ENCODE results near the gene LSAMP.

DNA sequence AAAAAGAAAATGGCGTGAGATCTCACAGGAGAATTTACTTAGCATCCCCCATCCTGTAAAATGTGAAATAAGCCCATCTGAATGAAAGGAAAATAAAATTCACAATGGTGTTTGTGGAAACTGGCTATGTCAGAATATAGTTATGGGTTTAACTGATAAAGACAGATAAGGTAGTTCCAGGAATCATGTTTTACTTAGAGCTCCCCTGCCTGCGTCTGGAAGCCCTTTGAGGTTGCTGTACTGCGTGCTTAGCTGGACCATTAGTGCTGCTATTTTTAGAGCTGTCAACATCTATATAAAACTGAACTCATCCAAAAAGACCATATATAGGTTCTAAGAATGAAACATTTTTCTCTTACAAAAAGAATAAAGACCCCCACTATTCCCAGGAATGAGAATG is 130.8 kb downstream of the LSAMP start:
- TF ChIP-seq MEIS2 (IDR thresholded peaks at IDR 0.05; ENCODE audit: partially characterized antibody) (peak; percentile 84), HIVEP1 (CRISPR knock-in tag; IDR thresholded peaks at IDR 0.05) (no peak), CAMTA2 (CRISPR knock-in tag; conservative IDR thresholded peaks at IDR 0.05) (no peak), RBM22 (IDR thresholded peaks at IDR 0.05; ENCODE audit: low read depth, low read length, poor library complexity, severe bottlenecking) (no peak), TAF1 (IDR thresholded peaks at IDR 0.05; ENCODE audit: control insufficient read depth, extremely low read depth, insufficient read depth, low read length, severe bottlenecking) (no peak), MAFK (IDR thresholded peaks at IDR 0.05; ENCODE audit: low read length) (no peak)
- TF ChIP-seq, protein P1, sequence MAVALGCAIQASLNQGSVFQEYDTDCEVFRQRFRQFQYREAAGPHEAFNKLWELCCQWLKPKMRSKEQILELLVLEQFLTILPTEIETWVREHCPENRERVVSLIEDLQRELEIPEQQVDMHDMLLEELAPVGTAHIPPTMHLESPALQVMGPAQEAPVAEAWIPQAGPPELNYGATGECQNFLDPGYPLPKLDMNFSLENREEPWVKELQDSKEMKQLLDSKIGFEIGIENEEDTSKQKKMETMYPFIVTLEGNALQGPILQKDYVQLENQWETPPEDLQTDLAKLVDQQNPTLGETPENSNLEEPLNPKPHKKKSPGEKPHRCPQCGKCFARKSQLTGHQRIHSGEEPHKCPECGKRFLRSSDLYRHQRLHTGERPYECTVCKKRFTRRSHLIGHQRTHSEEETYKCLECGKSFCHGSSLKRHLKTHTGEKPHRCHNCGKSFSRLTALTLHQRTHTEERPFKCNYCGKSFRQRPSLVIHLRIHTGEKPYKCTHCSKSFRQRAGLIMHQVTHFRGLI (CRISPR knock-in tag; IDR thresholded peaks at IDR 0.05): no peak
- TF ChIP-seq, protein P2, sequence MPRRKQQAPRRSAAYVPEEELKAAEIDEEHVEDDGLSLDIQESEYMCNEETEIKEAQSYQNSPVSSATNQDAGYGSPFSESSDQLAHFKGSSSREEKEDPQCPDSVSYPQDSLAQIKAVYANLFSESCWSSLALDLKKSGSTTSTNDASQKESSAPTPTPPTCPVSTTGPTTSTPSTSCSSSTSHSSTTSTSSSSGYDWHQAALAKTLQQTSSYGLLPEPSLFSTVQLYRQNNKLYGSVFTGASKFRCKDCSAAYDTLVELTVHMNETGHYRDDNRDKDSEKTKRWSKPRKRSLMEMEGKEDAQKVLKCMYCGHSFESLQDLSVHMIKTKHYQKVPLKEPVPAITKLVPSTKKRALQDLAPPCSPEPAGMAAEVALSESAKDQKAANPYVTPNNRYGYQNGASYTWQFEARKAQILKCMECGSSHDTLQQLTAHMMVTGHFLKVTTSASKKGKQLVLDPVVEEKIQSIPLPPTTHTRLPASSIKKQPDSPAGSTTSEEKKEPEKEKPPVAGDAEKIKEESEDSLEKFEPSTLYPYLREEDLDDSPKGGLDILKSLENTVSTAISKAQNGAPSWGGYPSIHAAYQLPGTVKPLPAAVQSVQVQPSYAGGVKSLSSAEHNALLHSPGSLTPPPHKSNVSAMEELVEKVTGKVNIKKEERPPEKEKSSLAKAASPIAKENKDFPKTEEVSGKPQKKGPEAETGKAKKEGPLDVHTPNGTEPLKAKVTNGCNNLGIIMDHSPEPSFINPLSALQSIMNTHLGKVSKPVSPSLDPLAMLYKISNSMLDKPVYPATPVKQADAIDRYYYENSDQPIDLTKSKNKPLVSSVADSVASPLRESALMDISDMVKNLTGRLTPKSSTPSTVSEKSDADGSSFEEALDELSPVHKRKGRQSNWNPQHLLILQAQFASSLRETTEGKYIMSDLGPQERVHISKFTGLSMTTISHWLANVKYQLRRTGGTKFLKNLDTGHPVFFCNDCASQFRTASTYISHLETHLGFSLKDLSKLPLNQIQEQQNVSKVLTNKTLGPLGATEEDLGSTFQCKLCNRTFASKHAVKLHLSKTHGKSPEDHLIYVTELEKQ (CRISPR knock-in tag; IDR thresholded peaks at IDR 0.05): no peak
- TF ChIP-seq, protein P3, sequence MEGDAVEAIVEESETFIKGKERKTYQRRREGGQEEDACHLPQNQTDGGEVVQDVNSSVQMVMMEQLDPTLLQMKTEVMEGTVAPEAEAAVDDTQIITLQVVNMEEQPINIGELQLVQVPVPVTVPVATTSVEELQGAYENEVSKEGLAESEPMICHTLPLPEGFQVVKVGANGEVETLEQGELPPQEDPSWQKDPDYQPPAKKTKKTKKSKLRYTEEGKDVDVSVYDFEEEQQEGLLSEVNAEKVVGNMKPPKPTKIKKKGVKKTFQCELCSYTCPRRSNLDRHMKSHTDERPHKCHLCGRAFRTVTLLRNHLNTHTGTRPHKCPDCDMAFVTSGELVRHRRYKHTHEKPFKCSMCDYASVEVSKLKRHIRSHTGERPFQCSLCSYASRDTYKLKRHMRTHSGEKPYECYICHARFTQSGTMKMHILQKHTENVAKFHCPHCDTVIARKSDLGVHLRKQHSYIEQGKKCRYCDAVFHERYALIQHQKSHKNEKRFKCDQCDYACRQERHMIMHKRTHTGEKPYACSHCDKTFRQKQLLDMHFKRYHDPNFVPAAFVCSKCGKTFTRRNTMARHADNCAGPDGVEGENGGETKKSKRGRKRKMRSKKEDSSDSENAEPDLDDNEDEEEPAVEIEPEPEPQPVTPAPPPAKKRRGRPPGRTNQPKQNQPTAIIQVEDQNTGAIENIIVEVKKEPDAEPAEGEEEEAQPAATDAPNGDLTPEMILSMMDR (IDR thresholded peaks at IDR 0.05 in 2 of 3, conservative IDR thresholded peaks at IDR 0.05 in 1 of 3; ENCODE audit: insufficient read depth in 2 of 3, low read depth in 1 of 3, low read length in 3 of 3): no peak
- TF ChIP-seq, protein P4, sequence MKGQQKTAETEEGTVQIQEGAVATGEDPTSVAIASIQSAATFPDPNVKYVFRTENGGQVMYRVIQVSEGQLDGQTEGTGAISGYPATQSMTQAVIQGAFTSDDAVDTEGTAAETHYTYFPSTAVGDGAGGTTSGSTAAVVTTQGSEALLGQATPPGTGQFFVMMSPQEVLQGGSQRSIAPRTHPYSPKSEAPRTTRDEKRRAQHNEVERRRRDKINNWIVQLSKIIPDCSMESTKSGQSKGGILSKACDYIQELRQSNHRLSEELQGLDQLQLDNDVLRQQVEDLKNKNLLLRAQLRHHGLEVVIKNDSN (CRISPR knock-in tag; IDR thresholded peaks at IDR 0.05): no peak
